ENCODE data around the gene LARP1.
"Not testable (repeated sequence)": the region's sequence is repeated elsewhere in the genome, so short reads cannot be mapped to it uniquely, and the experiment has no call there.

LARP1 gene

DNA sequence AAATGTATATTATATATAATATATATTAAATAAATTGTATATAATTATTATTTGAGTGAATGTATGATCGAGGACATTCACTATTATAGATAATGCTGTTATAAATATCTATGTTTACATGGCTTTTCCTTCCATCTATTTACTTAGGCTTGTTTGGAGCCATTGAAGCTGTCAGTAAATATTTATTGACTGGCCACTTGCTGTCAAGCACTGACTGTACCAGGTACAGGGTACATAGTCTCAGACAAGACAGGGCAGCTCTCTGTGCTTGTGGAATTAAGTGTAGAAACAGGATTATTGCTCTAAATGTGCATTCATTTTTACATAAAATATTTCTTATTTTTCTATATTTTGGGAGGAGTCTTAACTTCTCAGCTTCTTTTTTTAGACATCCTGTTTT is 78.9 kb downstream of the LARP1 start:
- peaks cover 47% of the 10 kb centered on the region for H3K36me3 ChIP-seq (ENCODE audit: insufficient read depth, low read length)
- H3K27me3 ChIP-seq (ENCODE audit: control insufficient read depth in 1 of 2, insufficient read depth in 2 of 2, low read length in 2 of 2), result no peaks in the 10 kb centered on the region
- no peaks in the 10 kb centered on the region for H3K9me3 ChIP-seq (ENCODE audit: low read length)
- peak overlapping the region; percentile 57 for H3K27ac ChIP-seq (ENCODE audit: low read depth, low read length)
- H3K4me3 ChIP-seq (ENCODE audit: low read depth in 1 of 2, low read length in 2 of 2), result peak overlapping the region in 1 of 2 donors; percentile 58
- peaks cover 16% of the 10 kb centered on the region for H3K4me1 ChIP-seq (ENCODE audit: insufficient read depth, low read length)
- peak overlapping the region; percentile 68 for H3K9ac ChIP-seq (ENCODE audit: low read length)

DNA sequence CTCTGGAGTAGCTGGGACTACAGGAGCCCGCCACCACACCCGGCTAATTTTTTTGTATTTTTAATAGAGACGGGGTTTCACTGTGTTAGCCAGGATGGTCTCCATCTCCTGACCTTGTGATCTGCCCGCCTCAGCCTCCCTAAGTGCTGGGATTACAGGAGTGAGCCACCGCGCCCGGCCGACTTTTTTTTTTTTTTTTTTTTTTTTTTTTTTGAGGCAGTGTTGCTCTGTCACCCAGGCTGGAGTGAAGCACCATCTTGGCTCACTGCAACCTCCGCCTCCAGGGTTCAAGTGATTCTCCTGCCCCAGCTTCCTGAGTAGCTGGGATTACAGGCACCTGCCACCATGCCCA is 80.5 kb downstream of the LARP1 start:
- H3K9ac ChIP-seq (ENCODE audit: low read length); H3K9me3 ChIP-seq (ENCODE audit: low read length); H3K4me3 ChIP-seq (ENCODE audit: low read depth in 1 of 2, low read length in 2 of 2); H3K27me3 ChIP-seq (ENCODE audit: control insufficient read depth in 1 of 2, insufficient read depth in 2 of 2, low read length in 2 of 2): not testable (repeated sequence)
- H3K36me3 ChIP-seq (ENCODE audit: insufficient read depth, low read length), result peaks cover 31% of the 10 kb centered on the region
- H3K27ac ChIP-seq (ENCODE audit: low read depth, low read length), result peak overlapping the region; percentile 34
- peaks cover 16% of the 10 kb centered on the region for H3K4me1 ChIP-seq (ENCODE audit: insufficient read depth, low read length)

DNA sequence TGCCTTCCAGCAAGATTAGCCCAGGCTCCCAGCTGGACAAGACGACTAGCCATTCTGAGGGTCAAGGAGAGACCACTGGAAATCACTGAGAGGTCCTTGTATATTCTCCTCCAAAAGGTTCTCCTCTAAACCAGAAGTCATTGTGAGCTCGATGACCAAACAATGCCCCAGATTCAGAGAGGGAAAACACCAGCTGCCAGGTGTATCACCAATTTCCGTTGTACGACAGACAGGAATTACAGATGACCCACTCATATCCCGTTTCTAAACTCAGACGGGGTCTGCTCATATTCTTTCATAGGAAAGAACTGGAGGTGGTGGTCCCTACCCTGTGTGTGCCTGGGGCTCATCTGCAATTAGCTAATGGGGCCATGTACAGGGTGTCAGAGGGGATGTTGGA is 81.0 kb downstream of the LARP1 start:
- no peak overlapping the region for H3K4me3 ChIP-seq (ENCODE audit: low read depth in 1 of 2, low read length in 2 of 2)
- peaks cover 26% of the 10 kb centered on the region for H3K36me3 ChIP-seq (ENCODE audit: insufficient read depth, low read length)
- H3K4me1 ChIP-seq (ENCODE audit: insufficient read depth, low read length), result peaks cover 20% of the 10 kb centered on the region
- H3K9ac ChIP-seq (ENCODE audit: low read length), result no peak overlapping the region
- H3K27me3 ChIP-seq (ENCODE audit: control insufficient read depth in 1 of 2, insufficient read depth in 2 of 2, low read length in 2 of 2), result no peaks in the 10 kb centered on the region
- H3K9me3 ChIP-seq (ENCODE audit: low read length), result no peaks in the 10 kb centered on the region
- peak overlapping the region; percentile 34 for H3K27ac ChIP-seq (ENCODE audit: low read depth, low read length)

DNA sequence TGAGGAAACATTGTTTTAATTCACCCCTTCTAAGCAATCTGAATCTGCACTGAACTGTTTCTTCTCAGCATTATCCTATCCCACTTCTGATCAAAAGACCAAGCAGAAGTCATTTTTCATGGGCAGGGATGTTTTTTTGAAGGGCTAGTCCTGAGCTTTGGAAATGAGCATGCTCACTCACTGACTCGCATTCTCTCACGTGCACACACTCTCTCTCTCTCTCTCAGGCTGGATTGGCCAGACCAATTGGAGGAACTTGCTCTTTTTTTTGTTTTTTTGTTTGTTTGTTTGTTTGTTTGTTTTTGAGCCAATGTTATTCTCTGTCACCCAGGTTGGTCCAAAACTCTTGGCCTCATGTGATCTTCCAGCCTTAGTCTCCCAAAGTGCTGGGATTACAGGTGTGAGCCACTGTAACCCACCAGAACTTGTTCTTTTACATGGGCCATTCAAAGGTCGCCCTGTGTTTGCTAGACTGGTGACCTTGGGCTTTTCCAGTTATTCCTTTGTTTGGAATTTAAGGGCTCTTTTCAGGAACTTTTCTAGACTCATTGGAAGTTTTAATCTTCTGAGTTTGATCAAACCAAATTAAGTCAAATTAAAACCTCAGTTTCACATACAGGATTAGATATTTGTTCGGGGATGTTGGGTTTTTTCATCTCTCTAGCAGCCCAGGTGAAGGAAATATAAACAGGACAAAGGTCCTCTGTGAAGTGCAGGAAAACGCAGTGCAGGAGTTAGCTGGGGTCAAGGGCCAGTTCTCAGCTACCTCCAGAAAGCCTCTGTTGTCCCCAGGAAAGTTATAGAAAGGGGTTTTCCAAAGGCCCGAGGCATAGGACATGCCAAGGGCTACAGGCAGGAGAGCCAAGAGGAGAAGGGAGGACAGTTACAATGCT is 82.1 kb downstream of the LARP1 start:
- Histone ChIP-seq H3K36me3 (ENCODE audit: insufficient read depth, low read length) (peaks cover 20% of the 10 kb centered on the region), H3K9me3 (ENCODE audit: low read length) (no peaks in the 10 kb centered on the region), H3K4me3 (ENCODE audit: low read depth in 1 of 2, low read length in 2 of 2) (no peak overlapping the region), H3K4me1 (ENCODE audit: insufficient read depth, low read length) (peaks cover 22% of the 10 kb centered on the region), H3K9ac (ENCODE audit: low read length) (no peak overlapping the region), H3K27ac (ENCODE audit: low read depth, low read length) (peak overlapping the region; percentile 19), H3K27me3 (ENCODE audit: control insufficient read depth in 1 of 2, insufficient read depth in 2 of 2, low read length in 2 of 2) (no peaks in the 10 kb centered on the region)

DNA sequence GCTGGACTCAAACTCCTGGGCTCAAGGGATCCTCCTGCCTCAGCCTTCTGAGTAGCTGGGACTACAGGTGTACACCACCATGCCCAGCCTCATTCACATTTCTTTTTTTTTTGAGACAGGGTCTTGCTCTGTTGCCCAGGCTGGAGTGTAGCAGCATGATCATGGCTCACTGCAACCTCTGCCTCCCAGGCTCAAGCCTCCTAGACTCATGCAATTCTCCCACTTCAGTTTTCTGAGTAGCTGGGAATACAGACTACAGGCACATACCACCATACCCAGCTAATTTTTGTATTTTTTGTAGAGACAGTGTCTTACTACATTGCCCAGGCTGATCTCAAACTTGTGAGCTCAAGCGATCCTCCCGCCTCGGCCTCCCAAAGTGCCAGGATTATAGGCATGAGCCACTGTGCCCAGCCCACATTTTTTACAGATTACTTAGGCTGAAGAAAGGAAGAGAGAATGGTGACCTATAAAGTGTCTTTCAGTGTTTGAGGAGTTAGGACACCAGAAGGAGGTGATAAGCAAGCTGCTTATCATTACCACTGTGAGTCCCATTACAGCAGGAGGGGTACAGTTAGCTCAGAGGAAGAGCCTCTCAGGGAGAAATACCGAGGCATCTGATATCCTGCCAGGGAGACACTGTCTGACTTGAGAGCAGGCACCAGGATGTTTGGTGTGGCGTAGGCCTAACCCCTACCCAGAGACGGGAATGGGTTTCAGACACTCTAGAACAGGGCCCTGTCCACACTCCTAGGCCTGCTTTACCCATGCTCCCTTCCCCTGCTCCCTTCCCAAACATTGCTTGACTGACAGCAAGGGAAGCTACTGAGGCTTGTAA is 85.5 kb downstream of the LARP1 start:
- H3K9ac ChIP-seq (ENCODE audit: low read length), result no peak overlapping the region
- H3K27me3 ChIP-seq (ENCODE audit: control insufficient read depth in 1 of 2, insufficient read depth in 2 of 2, low read length in 2 of 2), result no peaks in the 10 kb centered on the region
- H3K4me1 ChIP-seq (ENCODE audit: insufficient read depth, low read length), result peaks cover 37% of the 10 kb centered on the region
- no peaks in the 10 kb centered on the region for H3K9me3 ChIP-seq (ENCODE audit: low read length)
- H3K36me3 ChIP-seq (ENCODE audit: insufficient read depth, low read length), result peaks cover 25% of the 10 kb centered on the region
- no peak overlapping the region for H3K4me3 ChIP-seq (ENCODE audit: low read depth in 1 of 2, low read length in 2 of 2)
- H3K27ac ChIP-seq (ENCODE audit: low read depth, low read length), result no peak overlapping the region

DNA sequence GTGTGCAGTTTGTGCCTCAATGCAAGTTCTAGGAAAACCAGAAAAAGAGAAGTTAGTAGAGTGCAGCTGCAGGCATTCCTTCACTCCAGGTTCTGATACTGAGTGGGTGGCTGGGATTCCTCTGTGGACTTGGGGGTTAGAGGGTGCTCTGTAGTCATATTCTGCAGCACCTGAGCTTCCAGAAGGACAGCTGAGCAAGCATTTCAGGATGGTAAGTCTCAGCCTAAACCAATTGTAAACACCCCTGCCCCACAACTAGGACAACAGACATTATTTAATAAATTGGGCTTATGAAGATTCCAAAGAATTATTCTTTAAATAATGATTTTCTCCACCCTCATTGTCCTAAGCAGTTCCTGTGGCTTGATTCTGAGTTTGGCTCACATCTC is 86.1 kb downstream of the LARP1 start:
- H3K4me1 ChIP-seq (ENCODE audit: insufficient read depth, low read length), result peaks cover 35% of the 10 kb centered on the region
- H3K27me3 ChIP-seq (ENCODE audit: control insufficient read depth in 1 of 2, insufficient read depth in 2 of 2, low read length in 2 of 2), result no peaks in the 10 kb centered on the region
- H3K27ac ChIP-seq (ENCODE audit: low read depth, low read length), result no peak overlapping the region
- H3K9ac ChIP-seq (ENCODE audit: low read length), result no peak overlapping the region
- H3K9me3 ChIP-seq (ENCODE audit: low read length), result no peaks in the 10 kb centered on the region
- H3K36me3 ChIP-seq (ENCODE audit: insufficient read depth, low read length), result peaks cover 21% of the 10 kb centered on the region
- H3K4me3 ChIP-seq (ENCODE audit: low read depth in 1 of 2, low read length in 2 of 2), result no peak overlapping the region

DNA sequence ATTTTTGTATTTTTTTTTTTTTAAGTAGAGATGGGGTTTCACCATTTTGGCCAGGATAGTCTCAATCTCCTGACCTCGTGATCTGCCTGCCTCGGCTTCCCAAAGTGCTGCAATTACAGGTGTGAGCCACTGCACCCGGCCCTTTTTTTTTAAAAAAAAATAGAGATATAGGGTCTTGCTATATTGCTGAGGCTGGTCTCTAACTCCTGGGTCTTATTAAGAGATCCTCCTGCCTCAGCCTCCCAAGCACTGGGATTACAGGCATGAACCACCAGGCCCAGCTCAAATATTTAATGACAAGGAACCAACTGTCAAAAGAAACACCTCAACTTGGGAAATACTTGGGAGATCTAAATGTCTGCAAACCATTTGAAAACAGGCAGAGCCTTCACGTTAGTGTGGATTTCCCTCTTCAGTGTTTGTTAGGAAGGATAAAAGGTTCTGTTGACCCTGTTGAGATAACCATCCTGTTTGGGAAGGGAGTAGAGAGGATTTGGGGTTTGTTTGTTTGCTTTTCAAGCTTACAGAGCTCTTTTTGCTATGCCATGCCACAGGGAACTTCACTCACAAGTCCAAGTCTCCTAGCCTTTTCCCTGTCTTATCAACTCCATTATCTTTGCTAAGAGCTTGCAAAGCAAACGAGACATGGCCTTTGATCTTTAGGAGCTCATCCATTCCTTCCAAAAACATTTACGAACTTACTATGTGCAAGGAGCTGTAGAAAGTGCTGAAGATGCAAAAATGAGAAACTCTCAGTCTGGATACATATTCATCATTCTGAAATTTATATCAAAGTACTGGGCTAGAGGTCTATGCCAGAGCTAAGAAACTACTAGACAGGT is 87.7 kb downstream of the LARP1 start:
- H3K27ac ChIP-seq (ENCODE audit: low read depth, low read length), result no peak overlapping the region
- H3K9me3 ChIP-seq (ENCODE audit: low read length), result no peaks in the 10 kb centered on the region
- no peak overlapping the region for H3K9ac ChIP-seq (ENCODE audit: low read length)
- peaks cover 30% of the 10 kb centered on the region for H3K4me1 ChIP-seq (ENCODE audit: insufficient read depth, low read length)
- H3K36me3 ChIP-seq (ENCODE audit: insufficient read depth, low read length), result peaks cover 6% of the 10 kb centered on the region
- H3K4me3 ChIP-seq (ENCODE audit: low read depth in 1 of 2, low read length in 2 of 2), result no peak overlapping the region
- H3K27me3 ChIP-seq (ENCODE audit: control insufficient read depth in 1 of 2, insufficient read depth in 2 of 2, low read length in 2 of 2), result no peaks in the 10 kb centered on the region

DNA sequence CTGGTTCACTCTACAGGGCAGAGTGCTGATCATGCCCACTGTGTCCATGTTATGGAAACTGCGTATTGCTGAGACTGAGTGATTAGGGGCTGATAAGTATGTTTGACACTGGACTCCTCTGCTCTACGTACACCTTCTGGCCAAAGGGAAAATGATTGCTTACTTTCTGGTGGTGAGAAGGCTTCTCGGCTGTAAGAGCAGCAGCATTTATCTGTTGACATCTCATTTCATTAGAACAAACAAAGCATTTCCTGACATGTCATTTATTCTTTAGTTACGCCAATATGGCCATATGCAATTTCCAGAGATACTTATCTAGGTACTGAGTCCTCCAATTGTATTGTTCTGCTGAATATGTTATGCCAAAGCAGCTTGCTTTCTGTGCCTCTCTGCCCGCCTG is 89.6 kb downstream of the LARP1 start:
- H3K4me1 ChIP-seq (ENCODE audit: insufficient read depth, low read length), result peaks cover 37% of the 10 kb centered on the region
- no peaks in the 10 kb centered on the region for H3K27me3 ChIP-seq (ENCODE audit: control insufficient read depth in 1 of 2, insufficient read depth in 2 of 2, low read length in 2 of 2)
- no peak overlapping the region for H3K27ac ChIP-seq (ENCODE audit: low read depth, low read length)
- H3K9ac ChIP-seq (ENCODE audit: low read length), result no peak overlapping the region
- H3K9me3 ChIP-seq (ENCODE audit: low read length), result no peaks in the 10 kb centered on the region
- no peak overlapping the region for H3K4me3 ChIP-seq (ENCODE audit: low read depth in 1 of 2, low read length in 2 of 2)
- peaks cover 4% of the 10 kb centered on the region for H3K36me3 ChIP-seq (ENCODE audit: insufficient read depth, low read length)

DNA sequence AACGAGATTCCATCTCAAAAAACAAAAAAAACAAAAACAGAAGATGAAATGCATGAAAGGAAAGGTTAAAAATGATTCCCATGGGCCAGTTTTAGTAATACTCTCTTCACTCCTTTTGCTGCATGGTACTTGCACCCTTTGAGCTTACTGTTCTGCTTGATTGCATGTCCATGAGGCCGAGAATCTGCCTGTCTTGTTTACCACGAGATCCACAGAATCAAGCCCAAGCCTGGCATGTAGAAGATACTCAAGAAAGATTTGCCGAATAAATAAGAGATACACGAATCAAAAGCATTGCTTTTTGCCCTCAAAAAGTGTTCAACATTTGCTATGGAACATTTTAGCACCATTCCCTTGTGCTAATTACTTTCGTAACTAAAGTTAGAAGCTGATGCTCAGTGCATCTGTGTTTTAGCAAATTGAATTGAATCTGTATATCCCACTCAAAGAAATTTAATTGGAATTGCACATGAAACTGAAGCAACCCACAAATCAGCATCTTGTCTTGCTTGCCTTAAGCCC is 94.1 kb downstream of the LARP1 start:
- Histone ChIP-seq H3K27ac (ENCODE audit: low read depth, low read length) (peak overlapping the region; percentile 79), H3K4me1 (ENCODE audit: insufficient read depth, low read length) (peaks cover 37% of the 10 kb centered on the region), H3K9me3 (ENCODE audit: low read length) (no peaks in the 10 kb centered on the region), H3K36me3 (ENCODE audit: insufficient read depth, low read length) (no peaks in the 10 kb centered on the region), H3K27me3 (ENCODE audit: control insufficient read depth in 1 of 2, insufficient read depth in 2 of 2, low read length in 2 of 2) (no peaks in the 10 kb centered on the region), H3K9ac (ENCODE audit: low read length) (peak overlapping the region; percentile 83), H3K4me3 (ENCODE audit: low read depth in 1 of 2, low read length in 2 of 2) (peak overlapping the region; percentile 49 to 74)

DNA sequence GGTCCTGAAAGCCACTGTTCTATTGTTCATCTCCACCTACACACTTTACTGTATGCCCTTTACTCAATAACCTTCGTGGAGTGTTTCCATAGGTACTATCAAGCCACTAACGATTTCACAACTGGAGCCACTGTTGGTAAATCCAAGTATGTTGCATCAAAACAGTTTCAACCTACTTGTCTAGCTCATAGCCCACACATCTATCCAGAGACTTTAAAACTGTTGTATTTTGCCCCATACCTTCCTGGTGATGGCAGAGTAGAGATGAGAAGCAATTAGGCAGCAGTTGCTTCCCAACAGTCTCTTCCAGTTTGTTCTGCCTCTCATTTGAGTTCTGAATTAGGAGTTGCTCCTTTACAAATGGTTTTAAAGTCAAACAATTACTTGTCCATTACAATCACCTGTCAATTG is 94.6 kb downstream of the LARP1 start:
- peak overlapping the region; percentile 83 for H3K9ac ChIP-seq (ENCODE audit: low read length)
- H3K9me3 ChIP-seq (ENCODE audit: low read length), result no peaks in the 10 kb centered on the region
- peak overlapping the region; percentile 79 for H3K27ac ChIP-seq (ENCODE audit: low read depth, low read length)
- H3K4me3 ChIP-seq (ENCODE audit: low read depth in 1 of 2, low read length in 2 of 2), result peak overlapping the region; percentile 49 to 74
- no peaks in the 10 kb centered on the region for H3K27me3 ChIP-seq (ENCODE audit: control insufficient read depth in 1 of 2, insufficient read depth in 2 of 2, low read length in 2 of 2)
- peaks cover 34% of the 10 kb centered on the region for H3K4me1 ChIP-seq (ENCODE audit: insufficient read depth, low read length)
- no peaks in the 10 kb centered on the region for H3K36me3 ChIP-seq (ENCODE audit: insufficient read depth, low read length)
